Loucy (cell line): Measurements from ENCODE around the gene NPHP4.

Experiments
- CTCF ChIP-seq: fragments of 200-600 bp; sonication (generic); conservative IDR thresholded peaks from 2 replicates; pipeline ENCODE4 v1.5.1; 2014; ENCODE audit warnings: mild to moderate bottlenecking, antibody characterized with exemption, low read length
- EZH2phosphoT487 ChIP-seq: fragments of 200-600 bp; IDR thresholded peaks from 2 replicates; pipeline ENCODE4 v1.6.1; 2018; ENCODE audit warnings: antibody characterized with exemption, mild to moderate bottlenecking, moderate library complexity, borderline replicate concordance

DNA sequence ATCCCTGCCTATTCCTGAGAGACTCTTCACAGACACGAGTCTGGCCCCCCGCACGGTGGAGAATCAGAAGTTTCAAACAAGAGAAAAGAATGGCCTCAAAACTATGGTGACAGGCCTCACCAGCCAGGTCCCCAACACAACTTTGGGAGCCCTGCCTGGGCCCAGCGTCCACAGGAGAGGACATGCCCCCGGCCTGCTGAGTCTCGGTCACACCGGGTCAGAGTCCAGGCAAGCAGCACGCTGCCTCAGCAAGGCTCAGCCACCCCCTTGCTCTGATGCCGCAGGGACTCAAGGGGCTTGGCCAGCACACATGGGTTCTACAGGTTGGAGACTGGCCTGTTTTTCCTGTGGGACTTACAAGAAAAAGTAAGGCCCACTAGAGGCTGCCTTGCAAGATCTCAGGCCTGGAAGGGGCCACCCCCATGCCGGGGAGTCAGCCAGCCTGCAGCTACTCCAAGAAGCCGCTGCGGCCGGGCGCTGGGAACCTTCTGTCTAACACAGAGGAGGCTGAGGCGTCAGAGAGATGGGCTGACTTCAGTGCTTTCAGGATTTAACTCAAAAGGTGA, 116.8 kb downstream of the NPHP4 start:
- TF ChIP-seq EZH2phosphoT487 (no peak), CTCF (no peak)
